ENCODE data around the gene RNF19B.

DNA sequence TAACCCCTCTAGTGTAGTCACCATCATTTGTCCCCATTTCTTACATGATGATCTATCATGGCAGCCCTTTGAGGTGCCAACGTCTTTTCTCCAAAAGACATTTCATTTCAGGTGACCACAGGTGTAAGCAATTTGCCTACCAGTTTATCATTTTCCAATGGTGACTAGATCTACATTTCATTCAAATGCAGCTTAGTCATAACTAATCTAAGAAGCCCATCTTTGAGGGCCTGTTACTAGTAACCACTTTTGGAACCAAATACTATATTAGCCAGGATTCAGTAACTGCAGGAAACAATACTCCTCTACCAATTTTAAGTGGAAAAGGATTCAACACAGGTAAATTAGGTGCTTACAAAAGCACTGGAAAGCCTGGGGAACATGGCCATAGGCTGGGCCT lies 32.8 kb downstream of the RNF19B start:
- TF ChIP-seq, protein P1, sequence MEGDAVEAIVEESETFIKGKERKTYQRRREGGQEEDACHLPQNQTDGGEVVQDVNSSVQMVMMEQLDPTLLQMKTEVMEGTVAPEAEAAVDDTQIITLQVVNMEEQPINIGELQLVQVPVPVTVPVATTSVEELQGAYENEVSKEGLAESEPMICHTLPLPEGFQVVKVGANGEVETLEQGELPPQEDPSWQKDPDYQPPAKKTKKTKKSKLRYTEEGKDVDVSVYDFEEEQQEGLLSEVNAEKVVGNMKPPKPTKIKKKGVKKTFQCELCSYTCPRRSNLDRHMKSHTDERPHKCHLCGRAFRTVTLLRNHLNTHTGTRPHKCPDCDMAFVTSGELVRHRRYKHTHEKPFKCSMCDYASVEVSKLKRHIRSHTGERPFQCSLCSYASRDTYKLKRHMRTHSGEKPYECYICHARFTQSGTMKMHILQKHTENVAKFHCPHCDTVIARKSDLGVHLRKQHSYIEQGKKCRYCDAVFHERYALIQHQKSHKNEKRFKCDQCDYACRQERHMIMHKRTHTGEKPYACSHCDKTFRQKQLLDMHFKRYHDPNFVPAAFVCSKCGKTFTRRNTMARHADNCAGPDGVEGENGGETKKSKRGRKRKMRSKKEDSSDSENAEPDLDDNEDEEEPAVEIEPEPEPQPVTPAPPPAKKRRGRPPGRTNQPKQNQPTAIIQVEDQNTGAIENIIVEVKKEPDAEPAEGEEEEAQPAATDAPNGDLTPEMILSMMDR (conservative IDR thresholded peaks at IDR 0.05), result no peak
- TF ChIP-seq ZFX (IDR thresholded peaks at IDR 0.05), result no peak

All from C4-2B (cell line).